ENCODE results near the gene LEMD2.

GRCh38 chr6:33791620-33792019 is 2.7 kb upstream of the LEMD2 start:
- TF ChIP-seq CTCF (IDR thresholded peaks at IDR 0.05; ENCODE audit: low read depth, low read length, poor library complexity, severe bottlenecking) (no peak), EZH2phosphoT487 (IDR thresholded peaks at IDR 0.05; ENCODE audit: borderline replicate concordance, low read length) (no peak)
